K562 (cell line): ENCODE results near the gene SRF. TPM values are rescaled to one million over a fixed set of nuclear protein-coding genes. Genes with fewer than 3 reads are reported as not detected.

ENCODE experiments used
- BRCA1 ChIP-seq, 2 experiments: fragments of 450-650 bp in 1 of 2; sonication (generic) in 1 of 2; formaldehyde crosslinking in 1 of 2; IDR thresholded peaks; 2 replicates each; pipeline versions ENCODE4 v1.5.0 to v1.6.1; 2017 to 2020; ENCODE audit warnings: mild to moderate bottlenecking in 1 of 2, missing genetic modification reagents in 1 of 2
- ETV1 ChIP-seq: fragments of 450-650 bp; conservative IDR thresholded peaks from 2 replicates; pipeline ENCODE4 v1.6.1; 2016; ENCODE audit warnings: missing genetic modification characterization, control low read depth, low read depth, missing compliant biosample characterization
- GABPB1 ChIP-seq: sonication (generic); formaldehyde crosslinking; IDR thresholded peaks from 2 replicates; pipeline ENCODE4 v1.8.0; 2022; ENCODE audit warnings: mild to moderate bottlenecking, missing genetic modification reagents
- MAFG ChIP-seq: fragments of 450-650 bp; conservative IDR thresholded peaks from 2 replicates; pipeline ENCODE4 v1.6.1; 2016; ENCODE audit warnings: missing genetic modification characterization, missing compliant biosample characterization
- MEIS2 ChIP-seq: fragments of 450-650 bp; IDR thresholded peaks from 2 replicates; pipeline ENCODE4 v1.6.1; 2014; ENCODE audit warnings: mild to moderate bottlenecking; ENCODE audit not compliant: partially characterized antibody
- NBN ChIP-seq: fragments of 450-650 bp; IDR thresholded peaks from 2 replicates; pipeline ENCODE4 v1.6.1; 2016; ENCODE audit warnings: low read depth, mild to moderate bottlenecking
- NR2C2 ChIP-seq, 2 experiments: fragments of 200-800 bp in 1 of 2; sonication (Bioruptor generic) in 1 of 2; sonication (generic) in 1 of 2; formaldehyde crosslinking in 1 of 2; IDR thresholded peaks; 2 replicates each; pipeline versions ENCODE4 v1.6.1 to v1.8.0; 2016 to 2022; ENCODE audit warnings: mild to moderate bottlenecking in 1 of 2, missing compliant biosample characterization in 1 of 2, missing genetic modification characterization in 1 of 2, missing genetic modification reagents in 1 of 2
- ZNF263 ChIP-seq: sonication (generic); formaldehyde crosslinking; IDR thresholded peaks from 2 replicates; pipeline ENCODE4 v1.8.0; 2022; ENCODE audit warnings: mild to moderate bottlenecking, missing genetic modification reagents, borderline replicate concordance
- ZNF766 ChIP-seq: fragments of 200-800 bp; sonication (Bioruptor generic); conservative IDR thresholded peaks from 2 replicates; pipeline ENCODE4 v1.6.1; 2016; ENCODE audit warnings: missing genetic modification characterization, missing compliant biosample characterization
- polyA plus RNA-seq, 8 experiments: library from polyadenylated mRNA; depleted of rRNA in 4 of 8; stranded (reverse) in 5 of 8; unstranded in 3 of 8; fragments of >200 nt; fragmentation: Nextera tagmentation in 2 of 8; fragmentation: Illumina TruSeq in 1 of 8; extraction: Ambion mirVana in 2 of 8; extraction: Trizol in 1 of 8; gene quantifications; 2 replicates each; pipeline versions ENCODE4 v1.2.1 to v1.2.3, GENCODE V29; 2011 to 2014; ENCODE audit warnings: inconsistent platforms in 1 of 8, missing spikeins in 1 of 8
- total RNA-seq, 7 experiments: library from RNA; depleted of rRNA in 6 of 7; stranded (reverse); fragments of >200 nt in 6 of 7; fragmentation: Illumina TruSeq in 2 of 7; extraction: Trizol in 2 of 7; gene quantifications; 2 replicates each; pipeline versions ENCODE4 v1.2.1 to v1.2.3, GENCODE V29; 2011 to 2021; ENCODE audit warnings: low replicate concordance in 1 of 7
- TF ChIP-seq, protein P1 (sequence below): fragments of 450-650 bp; IDR thresholded peaks from 2 replicates; pipeline ENCODE4 v1.6.1; 2016; ENCODE audit warnings: low read depth
- TF ChIP-seq, protein P2 (sequence below): sonication (generic); formaldehyde crosslinking; IDR thresholded peaks from 2 replicates; pipeline ENCODE4 v1.8.0; 2023; ENCODE audit warnings: missing genetic modification reagents, mild to moderate bottlenecking, borderline replicate concordance

The SRF gene
- total and polyA plus RNA-seq, 9 of the 15 experiments (the other 6 are each of a cell fraction or from before 2014, with no cell fraction given) = 2.5 to 37.0 (median 24.6) TPM

DNA sequence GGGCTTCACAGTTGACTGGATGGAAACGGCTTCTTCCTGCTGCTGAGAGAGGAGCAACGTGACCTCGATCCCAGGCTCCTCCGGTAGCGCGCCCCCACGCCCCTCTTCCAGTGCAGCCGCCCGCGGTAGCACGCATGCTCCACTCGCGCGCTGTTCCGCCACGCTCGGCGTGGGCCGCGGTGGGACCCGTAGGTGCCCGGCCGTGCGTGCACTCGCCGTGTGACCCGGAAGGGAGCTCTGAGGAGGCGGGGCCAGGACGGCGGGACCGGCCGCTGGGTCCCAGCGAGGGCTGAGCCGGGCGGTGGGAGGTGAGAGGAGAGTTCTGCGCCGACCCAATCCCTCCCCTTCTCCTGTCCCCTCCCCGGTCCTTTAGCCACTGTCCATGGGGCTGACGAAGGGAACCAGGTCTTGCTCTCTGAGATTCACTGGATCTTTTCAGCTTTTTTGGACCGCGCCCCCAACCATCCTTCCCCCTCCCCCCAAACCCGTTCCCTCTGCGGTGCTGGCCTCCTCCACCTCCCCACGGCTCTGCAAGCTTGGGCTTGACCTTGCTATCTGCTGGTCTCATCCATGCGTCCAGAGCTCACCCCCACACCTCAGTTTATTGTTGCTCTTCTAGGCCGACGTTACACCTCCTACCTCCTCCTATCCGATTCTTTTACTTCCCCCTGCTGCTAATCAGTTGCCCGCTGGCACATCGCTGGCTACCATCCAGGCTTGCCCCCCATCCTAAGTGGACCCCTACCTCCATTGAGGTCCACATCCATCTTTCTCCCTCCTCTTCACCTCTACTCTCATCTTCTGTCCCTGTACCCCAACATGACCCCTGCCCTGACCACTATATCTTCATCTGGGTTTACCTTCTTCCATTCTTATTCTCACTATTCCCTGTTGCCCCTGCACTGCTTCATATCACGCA is 11.1 kb downstream of the SRF start, which contains the start of gene CUL9 (continued):
- TF ChIP-seq, protein P1, sequence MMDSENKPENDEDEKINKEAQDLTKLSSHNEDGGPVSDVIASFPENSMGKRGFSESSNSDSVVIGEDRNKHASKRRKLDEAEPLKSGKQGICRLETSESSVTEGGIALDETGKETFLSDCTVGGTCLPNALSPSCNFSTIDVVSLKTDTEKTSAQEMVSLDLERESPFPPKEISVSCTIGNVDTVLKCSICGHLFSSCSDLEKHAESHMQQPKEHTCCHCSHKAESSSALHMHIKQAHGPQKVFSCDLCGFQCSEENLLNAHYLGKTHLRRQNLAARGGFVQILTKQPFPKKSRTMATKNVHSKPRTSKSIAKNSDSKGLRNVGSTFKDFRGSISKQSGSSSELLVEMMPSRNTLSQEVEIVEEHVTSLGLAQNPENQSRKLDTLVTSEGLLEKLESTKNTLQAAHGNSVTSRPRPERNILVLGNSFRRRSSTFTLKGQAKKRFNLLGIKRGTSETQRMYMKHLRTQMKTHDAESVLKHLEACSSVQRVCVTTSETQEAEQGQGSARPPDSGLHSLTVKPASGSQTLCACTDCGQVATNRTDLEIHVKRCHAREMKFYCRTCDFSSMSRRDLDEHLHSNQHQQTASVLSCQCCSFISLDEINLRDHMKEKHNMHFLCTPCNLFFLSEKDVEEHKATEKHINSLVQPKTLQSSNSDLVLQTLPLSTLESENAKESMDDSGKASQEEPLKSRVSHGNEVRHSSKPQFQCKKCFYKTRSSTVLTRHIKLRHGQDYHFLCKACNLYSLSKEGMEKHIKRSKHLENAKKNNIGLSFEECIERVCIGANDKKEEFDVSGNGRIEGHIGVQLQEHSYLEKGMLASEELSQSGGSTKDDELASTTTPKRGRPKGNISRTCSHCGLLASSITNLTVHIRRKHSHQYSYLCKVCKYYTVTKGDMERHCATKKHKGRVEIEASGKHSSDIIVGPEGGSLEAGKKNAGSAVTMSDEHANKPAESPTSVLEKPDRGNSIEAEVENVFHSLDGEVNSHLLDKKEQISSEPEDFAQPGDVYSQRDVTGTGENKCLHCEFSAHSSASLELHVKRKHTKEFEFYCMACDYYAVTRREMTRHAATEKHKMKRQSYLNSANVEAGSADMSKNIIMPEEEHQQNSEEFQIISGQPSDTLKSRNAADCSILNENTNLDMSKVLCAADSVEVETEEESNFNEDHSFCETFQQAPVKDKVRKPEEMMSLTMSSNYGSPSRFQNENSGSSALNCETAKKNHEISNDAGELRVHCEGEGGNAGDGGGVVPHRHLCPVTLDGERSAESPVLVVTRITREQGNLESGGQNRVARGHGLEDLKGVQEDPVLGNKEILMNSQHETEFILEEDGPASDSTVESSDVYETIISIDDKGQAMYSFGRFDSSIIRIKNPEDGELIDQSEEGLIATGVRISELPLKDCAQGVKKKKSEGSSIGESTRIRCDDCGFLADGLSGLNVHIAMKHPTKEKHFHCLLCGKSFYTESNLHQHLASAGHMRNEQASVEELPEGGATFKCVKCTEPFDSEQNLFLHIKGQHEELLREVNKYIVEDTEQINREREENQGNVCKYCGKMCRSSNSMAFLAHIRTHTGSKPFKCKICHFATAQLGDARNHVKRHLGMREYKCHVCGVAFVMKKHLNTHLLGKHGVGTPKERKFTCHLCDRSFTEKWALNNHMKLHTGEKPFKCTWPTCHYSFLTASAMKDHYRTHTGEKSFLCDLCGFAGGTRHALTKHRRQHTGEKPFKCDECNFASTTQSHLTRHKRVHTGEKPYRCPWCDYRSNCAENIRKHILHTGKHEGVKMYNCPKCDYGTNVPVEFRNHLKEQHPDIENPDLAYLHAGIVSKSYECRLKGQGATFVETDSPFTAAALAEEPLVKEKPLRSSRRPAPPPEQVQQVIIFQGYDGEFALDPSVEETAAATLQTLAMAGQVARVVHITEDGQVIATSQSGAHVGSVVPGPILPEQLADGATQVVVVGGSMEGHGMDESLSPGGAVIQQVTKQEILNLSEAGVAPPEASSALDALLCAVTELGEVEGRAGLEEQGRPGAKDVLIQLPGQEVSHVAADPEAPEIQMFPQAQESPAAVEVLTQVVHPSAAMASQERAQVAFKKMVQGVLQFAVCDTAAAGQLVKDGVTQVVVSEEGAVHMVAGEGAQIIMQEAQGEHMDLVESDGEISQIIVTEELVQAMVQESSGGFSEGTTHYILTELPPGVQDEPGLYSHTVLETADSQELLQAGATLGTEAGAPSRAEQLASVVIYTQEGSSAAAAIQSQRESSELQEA = peak; percentile 96
- TF ChIP-seq ZNF766 (CRISPR knock-in tag) (0 out of 2 replicates have a peak, but pooled peaks have one; percentile 56), BRCA1 (IDR thresholded peaks at IDR 0.05) (no peak), BRCA1 (CRISPR knock-in tag; IDR thresholded peaks at IDR 0.05) (no peak), MAFG (tag) (no peak), GABPB1 (CRISPR knock-in tag) (peak; percentile 88), ETV1 (tag) (peak; percentile 46; the same call in 1 of the 2 replicates), MEIS2 (peak; percentile 25), NR2C2 (CRISPR knock-in tag; IDR thresholded peaks at IDR 0.05) (peak; percentile 95), NR2C2 (tag; IDR thresholded peaks at IDR 0.05) (peak; percentile 99), NBN (no peak), ZNF263 (CRISPR knock-in tag) (0 out of 2 replicates have a peak, but pooled peaks have one; percentile 33)
- TF ChIP-seq, protein P2, sequence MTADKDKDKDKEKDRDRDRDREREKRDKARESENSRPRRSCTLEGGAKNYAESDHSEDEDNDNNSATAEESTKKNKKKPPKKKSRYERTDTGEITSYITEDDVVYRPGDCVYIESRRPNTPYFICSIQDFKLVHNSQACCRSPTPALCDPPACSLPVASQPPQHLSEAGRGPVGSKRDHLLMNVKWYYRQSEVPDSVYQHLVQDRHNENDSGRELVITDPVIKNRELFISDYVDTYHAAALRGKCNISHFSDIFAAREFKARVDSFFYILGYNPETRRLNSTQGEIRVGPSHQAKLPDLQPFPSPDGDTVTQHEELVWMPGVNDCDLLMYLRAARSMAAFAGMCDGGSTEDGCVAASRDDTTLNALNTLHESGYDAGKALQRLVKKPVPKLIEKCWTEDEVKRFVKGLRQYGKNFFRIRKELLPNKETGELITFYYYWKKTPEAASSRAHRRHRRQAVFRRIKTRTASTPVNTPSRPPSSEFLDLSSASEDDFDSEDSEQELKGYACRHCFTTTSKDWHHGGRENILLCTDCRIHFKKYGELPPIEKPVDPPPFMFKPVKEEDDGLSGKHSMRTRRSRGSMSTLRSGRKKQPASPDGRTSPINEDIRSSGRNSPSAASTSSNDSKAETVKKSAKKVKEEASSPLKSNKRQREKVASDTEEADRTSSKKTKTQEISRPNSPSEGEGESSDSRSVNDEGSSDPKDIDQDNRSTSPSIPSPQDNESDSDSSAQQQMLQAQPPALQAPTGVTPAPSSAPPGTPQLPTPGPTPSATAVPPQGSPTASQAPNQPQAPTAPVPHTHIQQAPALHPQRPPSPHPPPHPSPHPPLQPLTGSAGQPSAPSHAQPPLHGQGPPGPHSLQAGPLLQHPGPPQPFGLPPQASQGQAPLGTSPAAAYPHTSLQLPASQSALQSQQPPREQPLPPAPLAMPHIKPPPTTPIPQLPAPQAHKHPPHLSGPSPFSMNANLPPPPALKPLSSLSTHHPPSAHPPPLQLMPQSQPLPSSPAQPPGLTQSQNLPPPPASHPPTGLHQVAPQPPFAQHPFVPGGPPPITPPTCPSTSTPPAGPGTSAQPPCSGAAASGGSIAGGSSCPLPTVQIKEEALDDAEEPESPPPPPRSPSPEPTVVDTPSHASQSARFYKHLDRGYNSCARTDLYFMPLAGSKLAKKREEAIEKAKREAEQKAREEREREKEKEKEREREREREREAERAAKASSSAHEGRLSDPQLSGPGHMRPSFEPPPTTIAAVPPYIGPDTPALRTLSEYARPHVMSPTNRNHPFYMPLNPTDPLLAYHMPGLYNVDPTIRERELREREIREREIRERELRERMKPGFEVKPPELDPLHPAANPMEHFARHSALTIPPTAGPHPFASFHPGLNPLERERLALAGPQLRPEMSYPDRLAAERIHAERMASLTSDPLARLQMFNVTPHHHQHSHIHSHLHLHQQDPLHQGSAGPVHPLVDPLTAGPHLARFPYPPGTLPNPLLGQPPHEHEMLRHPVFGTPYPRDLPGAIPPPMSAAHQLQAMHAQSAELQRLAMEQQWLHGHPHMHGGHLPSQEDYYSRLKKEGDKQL (CRISPR knock-in tag) = peak; percentile 95; the same call in 1 of the 2 replicates
